NCI-H2081 treated with DMSO at 0.1 percent for 48 hours (cell line): ENCODE results near the gene TCL1A.
"Not testable (repeated sequence)": the region's sequence is repeated elsewhere in the genome, so short reads cannot be mapped to it uniquely, and the experiment has no call there.

Source experiments
- DNase-seq: peaks from one replicate; lab custom pipeline; 2025; lab: John Stamatoyannopoulos, UW

The TCL1A gene

GRCh38 chr14:95677179-95677835 is 36.6 kb downstream of the TCL1A start:
- no peak for DNase-seq

- no peak for DNase-seq
Measured at GRCh38 chr14:95675486-95675885, 38.4 kb downstream of the TCL1A start.

- DNase-seq: no peak
Measured at GRCh38 chr14:95674613-95675012, 39.3 kb downstream of the TCL1A start.

- no peak for DNase-seq
Measured at GRCh38 chr14:95668235-95668772, 45.6 kb downstream of the TCL1A start.

GRCh38 chr14:95667249-95667693 is 46.7 kb downstream of the TCL1A start:
- peak; percentile 20 for DNase-seq

- DNase-seq: no peak
Measured at GRCh38 chr14:95666450-95666849, 47.5 kb downstream of the TCL1A start.

GRCh38 chr14:95665530-95665929 is 48.4 kb downstream of the TCL1A start:
- not testable (repeated sequence) for DNase-seq

GRCh38 chr14:95664546-95664945 is 49.4 kb downstream of the TCL1A start:
- DNase-seq: peak; percentile 36

- DNase-seq: peak; percentile 33
Measured at GRCh38 chr14:95664066-95664465, 49.9 kb downstream of the TCL1A start.

- DNase-seq: no peak
Measured at GRCh38 chr14:95663226-95663797, 50.6 kb downstream of the TCL1A start.

GRCh38 chr14:95662376-95663186 is 51.3 kb downstream of the TCL1A start:
- DNase-seq: no peak

- no peak for DNase-seq
Measured at GRCh38 chr14:95660651-95661515, 53.0 kb downstream of the TCL1A start.

- no peak for DNase-seq
Measured at GRCh38 chr14:95659990-95660385, 53.9 kb downstream of the TCL1A start.
